Stimulated activated CD8-positive, alpha-beta memory T cell treated with anti-CD3 and anti-CD28 coated beads, Interleukin-4, amount 100 ng/mL, for 1 hour (primary cell): ENCODE data around the gene REG3A.

Experiments used
- DNase-seq, 2 donors: peaks; one replicate each; pipeline ENCODE4 v3.0.0-alpha.2; 2020; ENCODE audit warnings: low read depth in 2 of 2, low spot score in 1 of 2

The REG3A gene

DNA sequence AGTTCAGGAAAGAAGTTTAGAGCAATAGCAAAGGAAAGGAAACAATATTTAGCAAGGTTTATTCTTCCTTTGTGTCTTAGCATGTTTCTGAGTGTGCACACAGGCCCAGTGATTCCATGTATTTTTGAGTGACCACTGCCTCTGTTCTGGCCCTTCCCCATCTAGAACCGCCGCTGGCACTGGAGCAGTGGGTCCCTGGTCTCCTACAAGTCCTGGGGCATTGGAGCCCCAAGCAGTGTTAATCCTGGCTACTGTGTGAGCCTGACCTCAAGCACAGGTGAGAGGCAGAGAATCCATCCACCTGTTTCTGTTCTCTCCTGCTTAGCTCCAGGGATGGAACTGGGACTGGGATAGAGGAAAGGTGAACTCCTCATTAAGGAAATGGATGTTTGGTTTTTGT, 36.9 kb downstream of the REG3A start:
- DNase-seq = no peak

DNA sequence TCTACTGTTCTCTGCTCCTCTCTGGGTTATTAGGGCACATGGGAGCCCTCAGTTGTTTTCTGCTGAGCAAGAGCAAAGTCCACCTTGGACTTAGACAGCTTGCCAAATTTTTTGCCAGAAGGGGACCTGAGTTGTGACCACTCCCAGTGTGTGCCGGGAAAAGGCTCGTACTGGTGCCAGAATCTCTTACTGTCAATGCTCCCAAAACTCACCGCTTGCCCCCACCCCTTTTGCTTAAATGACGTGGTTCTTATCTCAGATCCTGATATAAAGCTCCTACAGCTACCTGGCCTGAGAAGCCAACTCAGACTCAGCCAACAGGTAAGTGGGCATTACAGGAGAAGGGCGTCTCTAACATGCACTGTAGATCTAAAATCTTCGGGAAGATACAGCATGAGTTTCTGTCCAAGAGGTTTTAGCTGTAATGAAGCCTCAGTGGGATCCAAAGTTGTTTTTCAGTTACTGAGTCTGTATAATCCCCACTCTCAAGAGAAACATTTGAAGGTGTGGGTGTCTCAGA, 39.3 kb downstream of the REG3A start, which contains the start of gene REG1A:
REG1A (plus strand) TSS at position 295 of the 520 bp plus-strand sequence. CDS start 374 bp downstream, outside the sequence.
- no peak for DNase-seq

DNA sequence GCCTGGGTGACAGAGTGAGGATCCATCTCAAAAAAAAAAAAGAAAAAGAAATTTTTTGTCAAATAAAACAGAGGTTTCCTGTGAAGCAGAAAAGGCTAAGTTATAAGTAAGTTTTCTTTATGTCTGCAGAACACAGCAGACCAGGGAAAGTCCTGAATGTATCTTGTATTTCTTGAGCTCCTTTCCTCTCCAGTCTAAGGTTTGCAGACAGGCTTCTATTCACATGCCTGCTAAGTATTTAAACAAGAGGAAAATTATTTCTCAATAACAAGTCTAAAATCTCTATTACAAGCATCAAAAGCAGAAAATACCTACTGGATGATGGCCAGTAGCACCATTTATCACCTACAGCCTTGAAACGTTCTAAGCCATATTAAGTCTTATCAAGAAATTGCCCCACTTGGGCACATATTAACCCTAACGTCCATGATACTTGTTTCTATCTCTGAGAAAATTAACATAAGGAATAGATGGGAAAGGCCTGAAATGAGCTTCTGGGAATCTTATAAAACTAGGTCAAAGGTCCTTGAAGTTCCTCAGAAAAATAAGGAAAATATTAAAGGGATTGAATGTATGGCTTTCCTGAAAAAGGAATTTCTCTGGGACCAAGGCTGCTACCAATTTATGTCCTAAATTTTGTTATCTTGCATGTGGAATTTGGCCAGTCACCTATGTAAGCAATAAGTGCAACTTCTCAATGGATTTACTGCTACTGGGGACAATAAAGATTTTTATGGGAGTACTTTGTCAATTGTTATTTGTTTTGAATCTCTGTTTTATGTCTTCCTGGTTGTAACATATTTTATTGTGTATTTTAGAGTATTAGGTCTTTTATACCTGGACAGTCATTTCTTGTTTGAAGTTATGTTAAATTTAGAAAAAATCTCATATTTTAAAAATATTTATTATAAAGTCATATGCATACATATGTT, 42.3 kb downstream of the REG3A start:
- no peak for DNase-seq

DNA sequence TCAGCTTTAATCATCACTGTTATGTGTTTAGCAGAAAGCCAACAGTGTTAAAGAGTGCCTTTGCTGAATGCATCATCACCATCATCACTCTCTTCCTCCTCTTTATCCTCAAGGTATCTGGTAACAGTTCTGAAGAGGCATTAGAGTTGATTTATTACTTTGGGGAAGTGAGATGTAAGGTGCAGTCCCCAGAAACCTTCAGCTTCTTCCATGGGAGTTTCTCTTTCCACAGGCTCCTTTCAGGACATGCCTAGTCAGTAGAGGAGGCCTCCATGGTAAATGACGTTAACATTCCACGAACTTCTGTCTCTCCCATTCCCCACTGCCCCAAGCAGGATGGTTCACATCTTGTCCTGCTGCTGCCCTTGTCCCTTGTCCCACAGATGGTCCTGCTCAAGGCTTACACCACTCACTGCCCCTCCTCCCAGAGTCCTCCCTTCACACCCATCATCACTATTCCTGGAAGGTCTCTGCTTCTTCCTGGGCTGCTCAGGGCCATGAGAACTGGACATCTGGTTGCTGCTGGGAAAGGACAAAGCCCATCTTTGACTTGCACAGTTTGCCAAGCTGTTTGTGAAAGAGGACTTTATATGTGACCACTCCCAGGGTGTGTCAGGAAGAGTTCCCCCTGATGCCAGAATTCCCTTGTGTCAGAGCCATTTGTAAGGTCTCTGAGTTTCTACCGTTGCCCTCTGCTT, 44.6 kb downstream of the REG3A start:
- DNase-seq = no peak

DNA sequence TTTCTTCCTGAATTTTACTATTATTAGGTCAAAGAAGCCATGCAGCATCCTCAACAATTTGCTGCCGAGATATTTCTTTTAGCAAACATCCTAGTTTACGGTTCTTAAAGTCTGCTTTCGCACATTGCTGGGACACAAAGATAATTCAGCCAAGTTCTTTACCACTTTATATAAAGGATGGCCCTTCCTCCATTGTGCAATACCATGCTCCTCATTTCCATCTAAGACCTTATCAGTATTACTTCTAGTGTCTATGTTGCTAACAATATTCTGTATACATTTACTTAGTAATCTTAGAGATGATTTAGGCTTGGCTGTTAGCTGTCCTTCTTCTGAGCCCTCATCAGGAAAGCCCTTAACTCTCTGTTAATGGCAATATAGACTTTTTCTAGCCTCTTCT, 47.3 kb downstream of the REG3A start:
- no peak for DNase-seq
